Left renal pelvis (tissue), 4 donors: ENCODE measurements around the gene QSOX2. TPM values are rescaled to one million over a fixed set of nuclear protein-coding genes. Genes with fewer than 3 reads are reported as not detected.

Experiments
- DNase-seq, 4 donors: peaks; one replicate each; pipeline ENCODE4 v3.0.0-alpha.2; 2013; ENCODE audit warnings: low read depth in 4 of 4, low spot score in 3 of 4
- polyA plus RNA-seq, 4 donors: library from polyadenylated mRNA; unstranded; fragments of 120-200 nt; gene quantifications; one replicate each; pipeline ENCODE4 v1.2.1, GENCODE V29; 2013; ENCODE audit not compliant: insufficient read length in 4 of 4

QSOX2 gene
- polyA plus RNA-seq, 4 donors = 14.3 to 20.6 (median 15.5) TPM

- DNase-seq = no peak
Measured at GRCh38 chr9:136226680-136227407, 18.8 kb downstream of the QSOX2 start.

DNA sequence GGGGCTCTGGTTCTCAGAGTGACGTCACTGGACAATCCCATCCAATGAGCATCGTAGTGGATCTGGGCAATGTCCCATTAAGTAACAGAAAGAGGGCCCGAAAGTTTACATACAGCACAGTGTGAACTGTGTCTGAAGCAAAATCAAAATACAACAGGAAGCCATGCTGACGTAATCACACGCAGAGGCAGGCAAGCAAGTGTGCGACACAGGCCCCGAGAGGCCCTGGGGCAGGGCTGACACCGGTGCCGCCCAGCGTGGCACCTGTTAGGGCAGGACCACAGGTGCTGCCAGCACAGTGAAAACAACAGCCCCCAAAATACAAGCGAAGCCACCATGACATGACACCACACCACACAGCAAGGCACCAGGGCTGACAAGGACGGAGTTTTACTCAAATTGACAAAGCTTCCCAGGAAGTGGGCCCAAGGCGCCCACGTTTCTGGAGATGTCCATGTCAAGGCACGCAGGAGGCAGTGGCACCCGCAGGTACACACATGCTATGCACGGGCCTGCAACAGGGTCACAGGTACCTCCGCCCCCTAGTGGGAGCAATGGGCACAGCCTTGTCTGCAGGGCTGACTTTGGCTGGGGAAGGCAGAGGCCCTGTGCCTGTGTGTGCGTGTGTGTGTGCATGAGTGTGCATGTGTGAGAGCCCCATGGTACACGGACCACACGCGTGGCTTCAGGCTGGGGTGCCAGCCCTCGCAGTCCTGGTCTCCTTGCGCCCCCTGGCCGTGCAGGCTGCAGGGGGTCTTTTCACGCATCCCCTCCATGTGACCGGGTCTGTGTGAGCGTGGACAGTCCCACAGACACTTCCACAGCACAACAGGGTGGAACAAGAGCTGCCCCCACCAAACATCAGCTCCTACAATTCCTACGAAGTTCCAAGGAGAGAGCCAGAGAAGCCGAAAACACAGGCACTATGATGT lies 19.6 kb downstream of the QSOX2 start:
- DNase-seq = no peak

- DNase-seq = no peak
Measured at GRCh38 chr9:136225366-136225747, 20.3 kb downstream of the QSOX2 start.

DNA sequence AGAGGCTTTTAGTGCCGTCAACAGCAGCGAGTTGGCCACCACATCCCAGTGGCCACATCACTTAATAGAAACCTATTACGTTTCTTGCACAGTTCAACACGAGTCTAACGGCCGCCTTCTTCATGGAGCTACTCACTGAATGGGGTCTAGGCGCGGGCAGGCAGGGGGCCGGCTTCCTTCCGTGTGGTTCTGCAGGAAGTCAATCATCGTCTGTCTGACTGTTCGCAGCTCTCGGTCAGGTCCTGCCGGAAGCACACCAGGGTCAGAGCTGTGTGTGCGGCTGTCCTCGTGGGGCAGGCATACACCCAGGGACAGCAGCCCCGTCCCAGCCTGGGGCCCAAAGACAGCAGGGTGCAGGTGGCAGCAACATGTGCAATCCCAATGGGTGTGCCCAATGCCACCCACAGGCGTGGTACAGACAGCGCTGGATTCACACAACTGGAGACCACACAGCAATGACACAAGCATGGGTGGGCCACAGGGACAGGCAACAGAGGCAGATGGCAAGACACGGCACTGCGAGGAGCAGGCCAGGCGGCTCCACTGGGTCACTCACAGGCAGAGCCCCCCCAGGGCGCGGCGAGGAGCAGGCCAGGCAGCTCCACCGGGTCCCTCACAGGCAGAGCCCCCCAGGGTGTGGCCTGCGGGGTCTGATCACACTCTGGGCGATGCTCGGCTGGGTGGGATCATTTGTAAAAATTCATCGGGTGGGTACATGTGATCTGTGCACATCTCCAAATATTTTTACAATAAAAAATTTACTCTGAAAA lies 21.6 kb downstream of the QSOX2 start:
- DNase-seq = no peak

DNA sequence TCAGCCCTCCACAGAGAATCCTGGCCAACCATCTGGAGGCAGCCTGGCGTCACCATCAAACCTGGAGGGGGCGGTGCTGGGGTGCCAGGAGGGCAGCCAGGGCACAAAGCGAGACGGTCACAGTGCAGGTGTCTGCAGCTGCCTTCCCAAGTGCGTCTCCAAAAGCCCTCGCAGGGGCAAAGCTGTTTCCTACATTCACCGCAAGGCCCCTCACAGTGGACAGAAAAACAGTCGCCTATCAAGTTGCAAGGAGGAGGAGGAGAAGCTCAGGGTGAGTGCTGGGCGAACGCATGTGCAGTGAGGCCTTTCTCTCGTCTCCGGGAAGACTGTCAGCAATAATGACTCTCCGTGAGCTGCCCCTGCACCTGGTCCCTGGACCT lies 22.7 kb downstream of the QSOX2 start:
- DNase-seq = no peak

DNA sequence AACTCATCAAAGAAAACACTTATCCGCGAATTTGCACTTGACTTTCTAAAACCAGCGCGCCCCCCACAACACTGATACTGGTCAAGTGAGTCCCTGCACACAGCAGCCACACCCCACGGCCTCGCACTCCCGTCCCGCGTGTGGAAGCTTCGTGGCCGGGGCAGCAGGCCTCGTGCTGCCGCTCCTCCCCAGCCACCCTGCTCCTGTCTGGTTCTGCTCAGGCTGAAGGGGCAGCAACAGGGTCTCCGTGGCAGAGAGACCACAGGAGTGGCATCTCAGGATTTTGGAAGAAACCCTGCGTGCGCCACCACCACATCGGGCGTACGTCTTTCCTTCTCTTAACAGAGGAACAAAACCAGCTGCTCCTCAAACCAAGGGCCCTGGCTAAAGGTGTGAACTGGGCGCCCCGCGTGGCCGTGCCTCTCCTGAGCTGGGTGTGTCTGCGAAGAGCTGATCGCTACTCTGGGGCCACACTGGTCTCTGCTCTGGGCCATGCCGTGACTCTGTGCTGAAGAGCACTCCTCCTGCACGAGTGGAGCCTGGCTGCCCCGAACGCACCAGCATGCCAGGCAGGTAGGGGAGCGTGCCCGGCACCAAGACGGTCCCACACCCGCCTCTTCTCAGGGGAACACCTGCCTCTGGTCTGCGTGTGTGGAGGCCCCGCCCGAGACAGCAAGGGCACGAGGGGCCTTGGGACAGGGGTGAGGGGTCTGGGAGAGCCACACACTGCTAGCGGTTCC lies 23.3 kb downstream of the QSOX2 start:
- DNase-seq = no peak

DNA sequence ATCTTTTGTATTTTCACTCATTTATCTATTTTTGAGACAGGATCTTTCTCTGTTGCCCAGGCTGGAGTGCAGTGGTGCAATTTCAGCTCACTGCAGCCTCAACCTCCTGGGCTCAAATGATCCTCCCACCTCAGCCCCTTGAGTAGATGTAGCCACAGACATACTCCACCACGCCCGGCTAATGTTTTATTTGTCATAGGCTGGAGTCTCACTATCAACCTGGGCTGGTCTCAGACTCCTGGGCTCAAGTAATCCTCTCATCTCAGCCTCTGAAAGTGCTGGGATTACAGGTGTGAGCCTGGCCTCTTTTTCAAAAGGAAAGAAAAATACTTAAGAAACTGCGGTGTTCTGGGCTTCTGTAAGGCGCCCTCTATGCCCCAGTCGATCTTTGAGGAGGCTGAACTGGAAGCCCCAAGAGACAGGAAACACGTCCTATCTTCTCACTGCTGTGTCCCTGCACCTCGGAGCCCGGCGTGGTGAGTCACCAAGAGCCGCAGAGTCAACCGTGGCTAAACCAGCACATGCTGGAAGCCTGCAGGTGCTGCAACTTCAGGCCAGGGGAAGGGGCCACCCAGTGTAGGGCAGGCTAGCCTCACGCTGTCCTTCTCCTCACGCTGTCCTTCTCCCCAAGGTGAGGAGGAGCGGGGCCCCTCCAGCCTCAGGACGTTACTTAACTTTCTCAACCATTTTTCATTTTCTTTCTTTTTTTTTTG lies 25.4 kb downstream of the QSOX2 start:
- DNase-seq = no peak

DNA sequence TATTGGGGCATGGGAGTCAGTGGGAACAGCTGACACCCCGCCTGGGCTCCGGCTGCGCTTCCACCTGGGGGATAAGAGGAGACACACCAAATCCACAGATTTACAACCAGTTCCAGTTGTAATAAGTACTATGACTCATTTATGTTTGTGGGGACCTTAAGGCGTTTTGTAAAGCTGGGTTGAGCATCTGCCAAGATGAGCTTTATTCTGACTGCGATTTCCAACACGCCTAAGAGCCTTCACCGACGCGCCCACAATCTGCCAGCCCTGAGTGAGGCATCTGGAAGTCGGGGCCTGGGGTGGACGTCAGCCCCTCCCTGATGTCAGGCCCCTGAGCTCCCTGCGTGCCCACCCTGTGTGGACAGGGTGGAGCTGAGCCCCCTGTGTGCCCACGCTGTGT lies 26.3 kb downstream of the QSOX2 start:
- no peak for DNase-seq

DNA sequence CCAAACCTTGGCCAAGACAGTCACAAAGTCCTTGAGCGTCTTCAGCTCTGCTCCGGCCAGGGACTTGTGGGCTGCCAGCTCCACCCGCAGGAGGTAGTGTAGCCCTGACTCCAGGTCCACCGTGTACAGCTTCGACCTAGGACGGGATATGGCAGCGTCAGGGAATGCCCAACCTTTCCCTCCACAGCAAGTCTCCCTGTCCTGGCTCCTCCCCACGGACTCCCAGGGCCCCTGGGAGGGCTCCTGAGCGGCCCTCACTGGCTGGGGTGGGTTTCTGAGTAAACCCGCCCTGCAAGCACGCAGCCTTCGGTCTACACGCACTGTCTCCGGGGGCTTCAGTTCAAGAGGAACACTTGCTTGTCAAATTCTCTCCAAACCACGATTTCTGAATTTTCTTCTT lies 26.9 kb downstream of the QSOX2 start:
- DNase-seq = no peak

DNA sequence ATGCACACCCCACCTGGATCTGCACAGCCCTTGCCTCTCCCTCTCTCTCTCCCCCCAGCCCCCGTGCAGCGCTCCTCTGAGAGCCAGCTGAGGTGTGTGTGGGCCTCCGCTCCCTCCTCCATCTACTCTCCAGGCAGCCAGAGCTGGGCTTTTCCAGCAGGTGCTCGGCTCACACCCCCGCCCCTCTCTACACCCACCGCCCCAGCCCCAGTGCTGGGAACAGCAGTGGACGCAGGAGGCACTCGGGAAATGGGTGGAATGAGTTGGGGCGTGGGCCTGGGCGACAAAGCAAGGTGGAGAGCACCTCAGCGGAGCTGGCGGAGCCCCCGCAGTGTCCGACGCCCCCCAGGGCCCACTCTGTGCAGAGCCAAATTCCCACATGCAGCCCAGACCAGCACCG lies 27.3 kb downstream of the QSOX2 start:
- no peak for DNase-seq

- DNase-seq = no peak
Measured at GRCh38 chr9:136216541-136217244, 28.9 kb downstream of the QSOX2 start.

- DNase-seq = no peak
Measured at GRCh38 chr9:136213733-136214132, 31.9 kb downstream of the QSOX2 start.

DNA sequence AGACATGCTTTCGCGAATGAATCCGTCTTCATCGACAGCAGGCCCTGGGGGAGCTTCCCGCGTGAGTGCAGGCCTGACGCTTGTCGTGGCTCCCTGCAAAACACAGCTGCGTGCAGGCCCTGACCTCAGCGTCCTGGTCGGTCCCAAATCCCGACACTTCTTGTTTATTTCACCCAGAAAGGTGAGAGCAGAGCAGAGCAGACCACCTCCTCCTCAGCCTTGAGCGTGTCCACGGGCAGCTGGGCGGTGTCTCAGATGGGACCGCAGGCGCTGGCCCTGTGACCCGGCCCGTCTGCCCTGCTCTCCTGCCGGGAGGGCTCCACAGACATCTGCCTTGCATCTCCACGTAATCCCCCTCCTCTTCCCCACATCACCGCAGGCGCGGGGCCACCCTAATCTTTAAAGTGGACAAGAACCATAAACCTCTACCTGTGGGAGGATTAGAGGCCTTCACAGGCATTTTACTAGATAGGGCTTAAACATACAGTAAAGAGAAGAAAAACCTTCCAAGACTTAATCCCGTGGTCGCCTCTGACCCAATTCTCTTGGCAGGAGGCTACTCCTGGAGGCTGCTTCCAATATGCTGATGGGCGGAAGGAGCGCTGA lies 33.2 kb downstream of the QSOX2 start:
- DNase-seq = no peak

GRCh38 chr9:136211441-136212344 lies 33.9 kb downstream of the QSOX2 start:
- no peak for DNase-seq

GRCh38 chr9:136211006-136211405 lies 34.6 kb downstream of the QSOX2 start:
- no peak for DNase-seq

DNA sequence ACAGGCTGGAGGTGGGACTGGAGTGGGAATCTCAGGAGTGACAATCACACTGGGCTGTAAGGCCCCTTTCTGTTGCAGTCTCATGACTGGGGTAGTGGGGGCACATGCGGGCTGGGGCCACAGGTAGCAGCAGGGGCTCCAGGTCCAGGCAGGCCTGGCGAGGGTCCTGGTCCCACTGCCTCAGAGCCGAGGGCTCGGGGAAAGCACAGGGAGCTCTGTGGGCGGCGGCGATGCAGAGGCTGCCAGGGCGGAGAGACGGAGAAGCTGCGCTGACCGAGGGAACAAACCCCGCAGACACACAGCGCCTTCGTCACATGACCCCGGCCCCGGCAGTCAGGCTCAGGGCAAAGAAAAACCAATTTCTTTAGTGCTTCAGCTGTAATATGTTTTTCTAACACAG lies 35.3 kb downstream of the QSOX2 start:
- DNase-seq = no peak

DNA sequence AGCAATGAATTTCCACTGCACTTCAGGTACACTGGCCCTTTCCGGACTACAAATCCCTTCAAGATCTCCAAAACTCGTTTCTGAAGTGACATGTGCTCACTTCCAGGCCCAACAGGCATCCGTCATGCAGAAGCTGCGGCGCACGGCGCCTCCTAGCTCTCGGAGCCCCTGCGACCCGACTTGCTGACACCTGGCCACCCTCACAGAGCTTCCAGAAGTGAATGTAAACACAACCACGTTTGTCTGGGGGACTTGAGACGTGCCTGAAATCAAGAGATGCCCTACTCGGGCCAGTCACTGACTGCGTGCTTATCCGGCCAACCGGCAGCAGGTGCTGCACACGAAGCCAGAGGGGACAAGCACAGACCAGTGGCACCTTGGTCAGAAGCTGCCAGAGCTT lies 35.8 kb downstream of the QSOX2 start:
- DNase-seq = no peak

GRCh38 chr9:136209232-136209631 lies 36.4 kb downstream of the QSOX2 start:
- no peak for DNase-seq
